ENCODE measurements around the gene JUNB. TPM values are rescaled to one million over a fixed set of nuclear protein-coding genes. Genes with fewer than 3 reads are reported as not detected.

Gene JUNB
- total and polyA plus RNA-seq, 2 of the 8 experiments (the other 6 are each of a cell fraction or from before 2014, with no cell fraction given), result 7.4 to 10.0 TPM

DNA sequence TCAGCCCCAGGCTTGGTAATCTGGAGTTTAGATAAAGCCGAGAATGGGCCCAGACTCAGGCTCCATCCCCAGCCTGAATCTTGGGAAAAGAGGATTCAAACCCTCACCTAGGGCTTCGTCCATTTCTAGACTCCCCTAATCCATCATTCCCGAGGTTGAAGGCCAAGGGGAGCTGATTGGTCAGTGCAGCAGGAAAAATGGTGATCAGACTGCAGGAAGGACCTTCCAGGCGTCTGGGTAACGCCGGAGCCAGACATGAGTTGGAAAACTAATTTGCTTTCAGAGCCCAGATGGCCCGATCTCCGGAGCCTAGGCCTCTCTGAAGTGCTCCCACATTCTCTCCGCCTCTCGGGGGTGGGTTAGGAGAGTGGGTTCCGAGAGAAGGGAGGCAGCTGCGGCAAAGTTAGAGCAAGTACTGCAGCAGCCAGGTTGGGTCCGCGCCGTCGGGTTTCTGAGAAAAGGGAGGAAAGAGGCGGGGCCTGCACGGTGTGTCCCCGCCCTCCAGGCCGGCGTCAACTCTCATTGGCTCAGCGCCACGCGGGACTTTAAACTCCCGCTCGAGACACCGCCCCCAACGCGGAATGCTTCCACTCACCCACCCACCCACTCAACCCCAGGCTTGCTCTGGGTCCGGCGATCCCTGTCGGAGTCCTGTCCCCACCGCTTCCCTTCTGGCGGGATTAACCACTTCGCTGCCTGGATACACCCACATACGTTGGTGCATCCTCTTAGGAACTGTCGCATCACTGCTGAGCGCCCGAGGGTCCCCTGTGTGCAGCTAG is 43.9 kb downstream of the JUNB start (continued):
- TF ChIP-seq GABPA (IDR thresholded peaks at IDR 0.05; ENCODE audit: borderline replicate concordance, insufficient read depth, low read length), result no peak
- no peak for TF ChIP-seq JUND (IDR thresholded peaks at IDR 0.05; ENCODE audit: low read length)
- TF ChIP-seq ASH2L (IDR thresholded peaks at IDR 0.05; ENCODE audit: low read length), result no peak
- TF ChIP-seq FOSL1 (IDR thresholded peaks at IDR 0.05; ENCODE audit: insufficient read depth, low read depth, low read length), result no peak
- TF ChIP-seq CREB1 (IDR thresholded peaks at IDR 0.05), result peak; percentile 56; the same call in 1 of the 2 replicates
- TF ChIP-seq EZH2 (IDR thresholded peaks at IDR 0.05; ENCODE audit: low read depth, low read length, severe bottlenecking), result peak; percentile 17
- TF ChIP-seq ZNF274 (IDR thresholded peaks at IDR 0.05; ENCODE audit: borderline replicate concordance, extremely low read depth, low read length), result no peak
- peak in 1 of 2 experiments; percentile 50; a peak in 1 of 3 replicates for TF ChIP-seq POLR2A (IDR thresholded peaks at IDR 0.05; ENCODE audit: control extremely low read depth in 1 of 2, low read depth in 2 of 2, low read length in 2 of 2)
- TF ChIP-seq CHD2 (IDR thresholded peaks at IDR 0.05; ENCODE audit: low read length), result no peak
- no peak for TF ChIP-seq YY1 (IDR thresholded peaks at IDR 0.05; ENCODE audit: low read depth, low read length)
- no peak for TF ChIP-seq TBP (IDR thresholded peaks at IDR 0.05; ENCODE audit: low read depth, low read length)
- no peak for TF ChIP-seq TCF12 (IDR thresholded peaks at IDR 0.05; ENCODE audit: low read depth, low read length)
- 0 out of 2 replicates have a peak, but pooled peaks have one; percentile 28 for TF ChIP-seq SUZ12 (IDR thresholded peaks at IDR 0.05; ENCODE audit: low read length)
